HG02885 (cell line): ENCODE measurements around the gene IL1RAPL1.
"Not testable (repeated sequence)": the region's sequence is repeated elsewhere in the genome, so short reads cannot be mapped to it uniquely, and the experiment has no call there.

Source experiments
- ATAC-seq: cut with Tn5 transposase; IDR thresholded peaks from one replicate; pipeline ENCODE4 v1.9.1; 2021; ENCODE audit warnings: mild to moderate bottlenecking; ENCODE audit not compliant: unreplicated experiment, poor library complexity

Gene IL1RAPL1

DNA sequence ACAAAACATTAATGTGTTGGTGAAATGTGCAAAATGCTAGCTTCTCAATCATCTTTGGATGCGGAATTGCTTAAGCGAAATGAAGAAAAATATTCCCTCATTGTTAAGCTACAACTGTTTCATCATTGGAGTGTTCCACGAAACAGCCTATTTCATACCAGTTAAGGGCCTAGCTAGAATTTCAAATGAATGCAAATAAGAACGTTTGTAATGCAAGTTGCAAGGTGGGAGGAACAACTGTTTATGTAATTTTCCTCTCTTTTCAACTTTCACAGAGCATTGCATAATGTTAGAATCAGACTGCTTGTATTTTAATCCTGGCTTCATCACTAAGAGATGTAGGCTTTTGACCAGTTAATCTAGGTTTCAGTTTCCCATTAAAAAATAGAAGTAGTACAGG is 480.1 kb downstream of the IL1RAPL1 start:
- ATAC-seq, result no peak

DNA sequence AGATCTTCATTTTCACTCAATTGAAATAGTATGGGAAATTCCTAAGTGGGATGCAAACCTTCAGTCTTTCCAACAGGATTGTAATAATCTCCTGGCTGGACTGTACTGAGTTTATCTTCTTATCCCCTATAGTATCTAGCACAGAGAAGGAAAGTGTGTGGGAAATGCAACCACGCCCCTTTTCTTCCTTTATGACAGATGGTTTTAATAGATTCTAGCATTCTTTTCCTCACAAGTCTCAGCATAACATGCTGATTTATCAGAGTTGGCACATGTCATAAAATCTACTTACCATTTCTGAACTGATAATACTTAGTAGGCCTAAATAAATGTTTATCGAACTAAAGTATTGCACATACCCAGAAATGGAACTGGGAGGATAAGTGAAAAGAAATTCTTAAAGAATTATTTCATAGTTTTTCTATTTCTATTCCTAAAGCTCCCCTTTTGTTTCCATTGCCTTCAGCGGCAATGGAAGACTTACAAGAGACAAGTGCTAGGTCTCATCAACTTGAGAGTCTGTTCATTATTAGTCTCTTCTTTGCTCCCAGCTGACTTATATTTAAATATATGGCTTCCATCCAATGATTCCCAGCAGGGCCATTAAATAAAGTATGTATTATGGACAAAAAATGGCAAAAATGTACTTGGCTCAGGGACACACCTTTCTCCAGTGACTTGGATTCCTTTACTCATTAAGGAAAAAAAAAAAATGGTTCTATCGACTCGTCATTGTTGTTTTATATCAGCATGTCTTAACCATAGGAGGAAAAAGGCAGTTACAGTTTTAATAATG is 484.5 kb downstream of the IL1RAPL1 start:
- no peak for ATAC-seq

DNA sequence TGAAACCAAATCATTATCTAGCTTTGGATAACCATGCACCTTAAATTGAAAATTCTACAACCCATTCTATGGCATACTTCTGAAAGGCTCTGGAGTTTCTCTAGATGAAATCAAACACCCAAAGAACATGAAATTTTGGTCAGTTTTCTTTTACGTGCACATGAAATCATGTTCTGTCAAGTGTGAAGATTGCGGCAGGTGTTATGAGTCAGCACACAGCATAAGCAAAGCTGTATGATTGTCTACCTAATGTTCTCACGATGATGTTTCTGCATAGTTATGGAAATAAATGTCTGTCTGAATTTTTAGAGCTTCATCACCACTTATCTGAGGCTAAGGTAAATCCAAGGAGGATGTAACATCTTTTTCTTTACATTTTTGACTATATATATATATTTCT is 495.3 kb downstream of the IL1RAPL1 start:
- ATAC-seq, result peak; percentile 90

DNA sequence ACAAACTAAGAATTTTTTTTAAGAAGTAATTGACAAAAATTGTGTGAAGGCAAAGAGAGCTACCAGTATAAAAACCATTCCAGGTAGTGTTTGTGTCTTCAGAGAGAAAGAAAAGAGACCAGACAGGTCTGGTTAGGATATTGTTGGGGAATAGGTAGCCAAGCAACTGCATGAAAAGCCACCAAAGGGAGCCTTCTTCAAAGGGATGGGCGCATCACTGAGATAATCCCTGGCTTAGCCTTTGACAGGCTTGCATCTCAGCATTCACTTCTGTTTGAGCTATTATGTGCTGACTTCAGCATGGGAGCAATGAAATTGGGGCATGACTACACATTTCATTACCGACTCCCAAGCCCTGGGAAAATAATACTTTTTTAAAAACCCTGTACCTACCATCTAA is 496.6 kb downstream of the IL1RAPL1 start:
- ATAC-seq, result no peak

DNA sequence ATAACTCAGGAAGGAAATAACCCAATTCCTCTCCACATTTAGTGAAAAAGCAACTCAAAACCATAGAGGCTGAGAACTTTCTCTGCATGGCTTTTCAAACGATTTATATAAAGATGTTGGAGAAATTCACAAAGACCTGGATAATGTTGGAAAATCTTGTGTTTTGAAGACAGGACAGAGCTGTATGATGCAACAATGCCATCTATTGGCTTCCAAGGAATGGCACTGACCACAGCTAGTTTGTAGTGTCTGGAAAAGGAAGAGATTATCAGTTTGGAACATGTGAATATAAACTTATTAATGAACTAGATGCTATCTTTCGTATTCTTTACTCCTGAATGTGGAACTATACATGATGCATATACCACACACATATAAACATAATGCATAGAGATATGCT is 503.6 kb downstream of the IL1RAPL1 start:
- no peak for ATAC-seq

DNA sequence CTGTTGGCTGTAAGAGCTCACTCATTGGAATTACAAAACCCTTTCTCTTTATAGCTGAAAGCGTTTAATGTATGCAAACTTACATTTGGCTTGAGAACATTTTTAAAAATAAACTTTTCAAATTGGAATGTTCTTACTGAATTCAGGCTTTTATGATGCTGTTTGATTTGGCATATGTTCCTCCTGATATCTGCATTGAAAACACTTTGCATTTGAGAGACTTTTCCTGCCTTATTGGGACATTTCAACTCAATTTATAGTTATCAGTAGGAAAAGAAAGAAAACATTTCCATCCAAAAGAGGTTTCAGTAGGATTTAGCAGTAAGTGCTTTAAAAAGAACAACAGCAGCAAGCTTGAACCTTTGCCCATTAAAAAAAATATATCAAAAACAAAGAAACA is 520.0 kb downstream of the IL1RAPL1 start:
- no peak for ATAC-seq

DNA sequence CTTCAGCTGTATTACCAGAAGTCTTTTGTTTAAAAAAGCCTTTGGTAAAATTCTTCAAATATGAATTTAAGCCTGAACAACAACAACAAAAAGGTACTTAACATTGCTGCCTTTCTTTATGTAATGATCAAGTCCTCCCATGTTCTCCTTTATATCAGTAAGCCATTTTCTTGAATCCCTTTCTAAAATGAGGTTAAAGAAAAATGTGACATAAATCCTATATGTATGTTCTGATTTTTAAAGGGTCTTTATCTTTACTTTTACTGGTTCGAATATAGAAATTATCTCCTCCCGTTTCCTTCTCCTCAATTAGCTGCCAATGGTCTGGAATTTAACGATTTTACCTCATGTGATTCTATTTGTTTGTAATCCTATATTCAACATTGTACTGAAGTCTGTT is 522.8 kb downstream of the IL1RAPL1 start:
- no peak for ATAC-seq

DNA sequence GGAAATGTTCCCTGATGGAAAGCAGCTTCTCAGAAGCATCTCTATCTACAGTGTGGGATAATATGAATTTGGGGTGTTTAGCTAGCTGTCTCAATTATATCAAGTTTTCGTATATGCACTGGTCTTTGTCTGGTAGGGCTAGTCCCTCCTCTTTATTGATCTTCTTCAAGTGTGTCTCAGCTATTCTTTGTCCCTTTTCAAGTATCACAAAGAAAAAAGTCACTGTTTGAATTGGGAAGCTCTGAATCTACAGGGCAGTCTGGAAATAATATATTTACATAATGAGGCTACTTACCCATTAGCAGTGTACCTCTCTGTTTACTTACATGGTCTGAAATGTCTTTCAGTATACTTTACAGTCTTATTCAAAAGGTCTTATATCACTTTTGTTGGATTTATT is 526.0 kb downstream of the IL1RAPL1 start:
- ATAC-seq, result no peak

DNA sequence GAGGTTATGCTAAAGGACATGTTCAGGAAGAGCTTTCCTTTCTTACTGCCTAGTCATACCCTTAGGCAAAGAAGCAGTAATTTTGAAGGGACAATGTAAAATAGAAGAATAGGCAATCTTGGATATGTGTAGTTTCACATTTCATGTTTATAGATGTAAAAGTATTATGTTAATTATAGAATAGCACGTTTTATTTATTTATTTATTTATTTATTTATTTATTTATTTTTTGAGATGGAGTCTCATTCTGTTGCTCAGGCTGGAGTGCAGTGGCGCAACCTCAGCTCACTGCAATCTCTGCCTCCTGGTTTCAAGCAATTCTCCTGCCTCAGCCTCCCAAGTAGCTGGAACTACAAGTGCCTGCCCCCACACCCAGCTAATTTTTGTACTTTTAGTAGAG is 535.6 kb downstream of the IL1RAPL1 start:
- not testable (repeated sequence) for ATAC-seq

DNA sequence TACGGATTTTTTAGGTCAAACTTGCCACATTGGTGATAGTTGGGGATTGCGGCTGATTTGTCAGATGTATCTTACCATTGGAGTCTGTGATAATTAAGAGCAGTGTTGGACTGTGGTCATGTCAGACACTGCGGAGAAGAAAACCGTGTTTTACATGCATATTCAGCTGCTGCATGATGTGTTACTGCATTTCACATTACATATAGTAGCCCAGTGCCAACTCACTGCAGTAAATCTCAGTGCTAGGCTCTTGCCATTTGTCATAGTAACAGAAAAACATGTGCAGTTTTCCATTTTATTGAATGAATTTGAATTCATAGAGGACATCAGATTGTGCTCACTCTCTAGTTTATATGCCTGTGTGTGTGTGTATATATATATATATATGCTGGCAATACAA is 543.7 kb downstream of the IL1RAPL1 start:
- ATAC-seq, result no peak

DNA sequence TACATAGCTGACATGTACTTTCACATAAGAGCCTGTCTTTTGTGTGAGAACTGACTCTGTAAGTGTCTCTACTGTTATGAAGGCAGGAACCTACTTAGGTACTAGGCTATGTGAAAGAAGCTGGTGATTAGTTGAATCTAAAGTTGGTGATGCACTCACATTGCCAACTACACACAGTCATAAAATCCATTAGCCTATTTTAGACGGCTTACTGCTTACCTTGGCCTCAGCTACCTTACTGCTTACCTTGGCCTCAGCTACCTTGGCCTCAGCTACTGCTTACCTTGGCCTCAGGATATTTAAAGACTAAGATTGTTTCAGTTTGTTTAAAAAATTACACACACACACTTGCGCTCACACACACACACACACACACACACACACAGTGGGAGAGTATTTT is 549.7 kb downstream of the IL1RAPL1 start:
- no peak for ATAC-seq

DNA sequence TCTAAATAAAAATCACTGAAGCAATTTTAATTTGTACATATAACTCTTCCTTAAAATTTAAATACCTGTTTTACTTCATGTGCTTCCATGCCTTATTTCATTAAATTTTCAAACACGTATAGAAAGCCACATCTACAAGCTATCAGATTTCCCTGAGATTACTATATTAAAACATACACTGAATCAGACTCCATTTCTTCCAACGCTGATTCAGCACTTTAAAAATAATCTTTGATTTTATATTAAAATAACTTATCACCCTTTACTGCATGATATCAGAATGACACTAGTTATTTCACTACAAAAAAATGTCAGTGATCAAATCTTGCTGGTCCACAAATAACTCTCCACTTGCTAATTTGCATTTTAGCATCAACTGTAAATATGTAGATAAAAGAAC is 550.8 kb downstream of the IL1RAPL1 start:
- ATAC-seq, result no peak

DNA sequence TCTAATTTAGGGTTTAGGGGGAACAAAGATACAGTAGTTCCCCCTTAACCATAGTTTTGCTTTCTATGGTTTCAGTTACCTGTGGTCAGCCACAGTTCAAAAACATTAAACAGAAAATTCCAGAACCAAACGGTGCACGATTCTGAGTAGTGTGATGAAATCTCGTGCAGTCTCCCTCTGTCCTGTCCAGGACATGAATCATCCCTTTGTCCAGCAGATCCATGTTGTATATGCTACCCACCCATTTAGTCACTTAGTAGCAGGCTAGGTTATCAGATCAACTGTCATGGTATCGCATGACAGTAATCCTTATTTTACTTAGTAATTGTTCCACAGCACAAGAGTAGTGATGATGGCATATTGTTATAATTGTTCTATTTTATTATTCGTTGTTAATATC is 556.1 kb downstream of the IL1RAPL1 start:
- ATAC-seq, result no peak

DNA sequence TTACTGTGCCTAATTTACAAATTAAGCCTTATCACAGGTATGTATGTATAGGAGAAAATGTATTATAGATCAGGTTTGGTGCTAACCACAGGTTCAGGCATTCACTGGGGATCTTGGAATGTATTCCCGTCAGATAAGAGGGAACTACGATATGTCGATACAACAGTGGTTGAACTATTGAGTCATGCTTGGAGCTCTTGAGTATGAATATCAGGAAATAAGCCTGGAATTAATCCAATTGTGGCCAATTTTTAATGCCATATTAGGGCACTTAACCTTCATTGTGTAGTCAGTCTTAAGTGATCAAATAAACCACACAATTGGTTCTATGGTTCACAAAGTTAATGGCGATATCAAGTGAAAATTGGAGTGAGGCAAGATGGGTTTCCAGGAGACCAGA is 556.5 kb downstream of the IL1RAPL1 start:
- ATAC-seq, result no peak

DNA sequence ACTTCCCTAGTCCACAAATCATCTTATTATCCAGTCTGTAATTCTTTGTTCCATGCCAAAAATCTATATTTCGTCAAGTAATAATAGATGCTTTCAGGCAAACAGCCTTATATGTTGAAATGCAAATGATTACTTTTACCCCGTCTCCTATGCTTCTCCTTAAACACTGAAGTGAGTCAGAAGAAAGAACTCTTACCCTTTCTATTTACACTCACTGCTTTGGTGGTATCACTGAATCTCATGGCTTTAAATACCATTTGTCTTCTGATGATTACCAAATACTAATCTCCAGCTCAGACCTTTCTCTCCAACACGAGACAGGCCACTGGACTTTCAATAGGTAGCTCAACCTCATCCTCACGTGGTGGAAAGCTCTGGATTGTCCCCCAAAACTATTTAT is 558.1 kb downstream of the IL1RAPL1 start:
- no peak for ATAC-seq

DNA sequence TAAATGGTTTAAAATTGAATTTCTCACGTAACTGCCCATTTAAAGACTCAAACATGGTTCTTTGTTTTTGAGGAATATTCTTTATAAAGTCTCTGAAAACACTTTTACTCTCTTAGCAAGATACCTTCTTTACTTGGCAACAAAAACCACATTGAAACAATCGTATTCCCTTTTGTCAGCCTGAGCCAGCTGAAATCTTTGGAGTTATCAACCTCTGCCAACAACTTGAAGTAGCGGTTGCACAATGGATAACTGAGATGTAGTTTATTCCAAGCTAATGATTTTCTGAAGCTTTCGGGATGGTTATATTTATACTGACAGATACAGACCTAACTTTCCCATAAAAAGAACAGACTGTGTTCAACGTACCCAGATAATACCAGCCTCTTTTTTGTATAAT is 561.3 kb downstream of the IL1RAPL1 start:
- ATAC-seq, result no peak

DNA sequence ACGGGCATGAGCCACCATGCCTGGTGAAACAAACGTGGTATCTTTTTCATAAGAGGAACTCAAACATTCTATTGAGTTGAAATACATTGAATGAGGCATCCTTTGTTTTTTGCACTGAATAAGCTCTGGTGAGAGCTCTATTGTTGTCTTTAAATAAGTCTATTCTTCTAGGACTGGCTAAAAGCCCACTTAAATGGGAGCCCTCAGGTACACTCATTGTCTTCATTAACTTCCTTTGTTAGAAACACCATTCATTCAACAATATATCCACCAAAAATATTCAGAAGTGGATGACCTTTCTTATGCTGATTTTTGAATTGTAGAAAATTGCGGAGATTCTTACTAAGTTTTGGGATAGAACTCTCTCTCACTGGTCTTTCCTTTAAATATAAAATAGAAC is 568.0 kb downstream of the IL1RAPL1 start:
- ATAC-seq, result no peak

DNA sequence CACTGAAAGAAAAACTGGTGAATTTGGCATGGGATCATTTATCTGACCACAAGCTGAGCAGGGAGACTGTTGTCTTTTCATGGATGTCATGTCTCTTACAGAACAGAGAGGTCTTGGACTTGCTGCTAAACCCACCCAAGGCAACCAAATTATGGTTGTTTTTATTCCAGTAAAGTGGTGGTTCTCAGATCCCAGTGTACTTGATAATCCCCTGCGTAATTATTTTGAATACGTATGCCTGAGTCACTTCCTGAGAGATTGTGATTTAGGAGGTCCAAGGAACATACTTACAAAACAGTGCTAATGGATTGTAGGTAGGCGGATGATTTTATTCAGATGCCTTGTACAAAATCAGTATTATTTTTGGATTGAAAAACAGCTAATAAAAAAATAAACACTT is 585.6 kb downstream of the IL1RAPL1 start:
- ATAC-seq, result no peak

DNA sequence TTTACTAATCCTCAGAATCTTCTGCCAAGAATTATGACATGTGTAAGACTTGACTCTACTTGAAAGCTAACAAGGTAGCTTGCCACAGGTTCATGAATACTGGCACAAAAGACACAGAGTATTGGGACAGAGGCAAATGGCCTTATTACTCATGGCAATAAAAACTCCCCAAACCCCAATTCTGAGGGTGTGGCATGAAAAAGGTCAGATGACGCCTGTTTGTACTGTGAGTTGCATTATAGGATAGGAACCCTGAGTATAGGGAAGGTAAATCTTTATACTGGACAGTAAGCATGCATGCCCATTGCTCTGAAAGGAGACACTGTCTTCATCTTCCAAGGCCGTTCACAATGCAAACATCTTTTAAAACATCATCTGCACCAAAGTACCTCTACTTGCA is 600.0 kb downstream of the IL1RAPL1 start:
- ATAC-seq, result no peak

DNA sequence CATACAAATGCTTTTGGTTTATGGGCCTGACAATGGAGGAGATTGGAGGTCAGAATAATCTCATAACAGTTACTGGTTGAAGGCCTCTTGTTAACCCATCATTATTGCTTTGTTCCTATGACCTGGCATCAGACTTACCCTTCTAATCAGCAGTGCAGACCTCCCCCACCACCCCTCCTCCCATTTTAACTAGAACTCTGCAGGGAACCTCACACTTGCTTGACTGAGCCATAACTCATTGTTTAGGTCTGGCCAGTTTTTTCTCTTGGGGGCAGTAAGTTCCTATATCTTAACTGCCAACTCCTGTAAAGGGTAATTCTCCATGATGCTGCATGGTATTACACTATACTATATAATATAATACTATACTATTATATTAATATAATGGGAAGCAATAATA is 609.3 kb downstream of the IL1RAPL1 start:
- ATAC-seq, result no peak

DNA sequence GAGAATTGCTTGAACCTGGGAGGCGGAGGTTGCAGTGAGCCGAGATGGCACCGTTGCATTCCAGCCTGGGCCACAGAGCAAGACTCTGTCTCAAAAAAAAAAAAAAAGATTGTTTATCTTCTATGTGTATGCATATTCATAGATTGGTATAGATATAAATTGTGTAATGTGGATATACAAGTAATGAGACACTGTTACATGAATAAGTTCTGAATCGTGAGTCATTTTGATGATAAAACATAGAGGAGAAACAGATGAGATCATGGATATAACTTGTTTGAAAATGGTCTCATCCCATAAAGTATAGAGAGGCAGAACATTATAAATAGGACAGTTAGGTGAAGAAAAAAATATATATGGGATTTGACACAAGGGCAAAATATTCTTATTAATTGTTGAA is 628.0 kb downstream of the IL1RAPL1 start:
- ATAC-seq, result no peak

DNA sequence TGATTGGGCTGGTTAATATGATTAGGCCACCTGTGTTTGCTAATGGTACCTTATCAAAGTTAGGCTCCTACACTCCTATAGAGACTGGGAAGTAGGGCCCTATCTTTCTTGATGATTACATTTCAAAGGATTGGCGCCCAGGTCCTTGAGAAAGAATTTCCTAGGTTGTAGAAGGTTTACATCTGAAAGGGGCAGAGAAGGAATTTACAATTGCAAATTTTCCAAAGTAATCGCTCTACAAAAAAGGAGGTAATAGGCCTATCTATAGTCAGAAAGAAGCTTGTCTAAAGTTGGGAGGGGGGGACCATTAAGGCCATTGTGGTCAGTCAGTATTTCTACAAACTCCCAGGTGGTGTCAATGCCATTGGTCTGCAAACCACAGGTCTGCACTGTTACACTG is 638.4 kb downstream of the IL1RAPL1 start:
- no peak for ATAC-seq

DNA sequence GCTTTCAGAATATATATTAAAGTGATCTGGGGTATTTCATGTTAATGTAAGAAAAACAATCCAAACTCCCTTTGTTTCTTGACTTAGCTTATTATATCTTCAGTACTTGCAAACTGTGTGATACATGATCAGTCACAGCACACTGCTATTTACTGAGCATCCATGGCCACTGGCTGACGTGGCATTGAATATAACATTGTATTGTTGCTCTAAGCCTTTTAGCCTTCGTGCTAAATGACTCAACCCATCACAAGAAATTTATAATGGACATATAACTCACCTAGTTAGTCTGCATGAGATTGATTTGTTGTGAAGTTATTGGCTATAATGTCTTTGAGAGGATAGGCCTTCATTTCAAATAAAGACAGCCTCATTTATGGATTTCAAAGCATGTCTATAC is 642.6 kb downstream of the IL1RAPL1 start:
- no peak for ATAC-seq
